Ovary (tissue), 9 donors: ENCODE results near the gene ZNF747. TPM values are rescaled to one million over a fixed set of nuclear protein-coding genes. Genes with fewer than 3 reads are reported as not detected.

Experiments
- DNase-seq, 5 donors: peaks; one replicate each; pipeline ENCODE4 v3.0.0-alpha.2; 2019 to 2020
- H3K27ac ChIP-seq, 2 donors: fragments of 200-600 bp; one replicate each; pipeline versions ENCODE4 v1.5.1 to v1.8.0; 2019 to 2022
- H3K27me3 ChIP-seq: fragments of 200-600 bp; one replicate; pipeline ENCODE4 v1.8.0; 2022
- H3K36me3 ChIP-seq: fragments of 200-600 bp; sonication (generic); one replicate; pipeline ENCODE4 v1.5.1; 2019
- H3K4me1 ChIP-seq: one replicate; pipeline ENCODE4 v1.8.1; 2013; ENCODE audit warnings: mild to moderate bottlenecking, moderate library complexity; ENCODE audit not compliant: insufficient read depth
- H3K4me3 ChIP-seq: fragments of 200-600 bp; sonication (generic); one replicate; pipeline ENCODE4 v1.5.1; 2017
- H3K9me3 ChIP-seq, 2 donors: fragments of 200-600 bp in 1 of 2; sonication (generic) in 1 of 2; one replicate each; pipeline versions ENCODE4 v1.5.1 to v1.8.1; 2013 to 2019; ENCODE audit warnings: mild to moderate bottlenecking in 1 of 2, moderate library complexity in 1 of 2
- CTCF ChIP-seq, 3 donors: fragments of 450-650 bp in 2 of 3; fragments of 200-600 bp in 1 of 3; IDR thresholded peaks; one replicate each; pipeline versions ENCODE4 v1.5.1 to v1.8.0; 2016 to 2022; ENCODE audit warnings: antibody characterized with exemption in 3 of 3, mild to moderate bottlenecking in 1 of 3
- EP300 ChIP-seq: sonication (generic); formaldehyde crosslinking; IDR thresholded peaks from one replicate; pipeline ENCODE4 v1.6.1; 2017; ENCODE audit warnings: antibody characterized with exemption
- POLR2A ChIP-seq: fragments of 450-650 bp; IDR thresholded peaks from one replicate; pipeline ENCODE4 v1.6.1; 2017; ENCODE audit warnings: antibody characterized with exemption, mild to moderate bottlenecking, moderate library complexity
- WGBS, 3 donors: extraction: QIAGEN DNeasy Blood & Tissue Kit in 1 of 3; methylation state at CpG; one replicate each; pipeline versions ENCODE4 v1.1.5 to v1.1.7; 2013 to 2017; 5-methylcytosine and 5-hydroxymethylcytosine counted together
- intact Hi-C, 4 donors: fragments of 100-400 bp; cut with DNase I; formaldehyde crosslinking; loops; one replicate each; pipeline versions ENCODE4 v1.11.0 to v1.15.1; 2022 to 2023
- polyA plus RNA-seq, 2 donors: library from polyadenylated mRNA; stranded (reverse); fragments of 200-250 nt in 1 of 2; fragments of 350-450 nt in 1 of 2; fragmentation: Illumina TruSeq in 1 of 2; extraction: RNeasy Lipid Tissue Mini Kit (QIAGEN cat#74804) in 1 of 2; gene quantifications; one replicate each; pipeline ENCODE4 v1.2.3, GENCODE V29; 2013 to 2014
- total RNA-seq, 7 donors: library from RNA; depleted of rRNA in 2 of 7; stranded (reverse); fragments of >200 nt in 2 of 7; fragmentation: NEBNext Ultra II Directional in 3 of 7; extraction: Animal tissue kit (Norgen Biotek cat#: 25700) in 3 of 7; gene quantifications; one replicate each; pipeline versions ENCODE4 v1.1.0 to v1.2.4, GENCODE V29; 2016 to 2023
- donor health status: DM: no; HTN: no; CAD: no; lungs with moderate emphysema.
- donor health status: DM: no; HTN: no; CAD: no.
- donor health status: Bipolar disorder and iron deficiency.
- donor health status: DM: yes; HTN: yes; CAD: no.
- donor health status: DM: no; HTN: no; CAD: no.
- donor health status: DM: yes; HTN: yes; CAD: no.

The ZNF747 gene
- total and polyA plus RNA-seq, 9 donors = 8.4 to 19.2 (median 12.8) TPM

- DNase-seq = no peak
- TF ChIP-seq POLR2A (no peak), EP300 (no peak), CTCF (IDR thresholded peaks at IDR 0.05) (no peak)
- WGBS, 3 donors = 95 to 98% (median 96%) methylated on average over 6 of the region's 6 CpGs
- intact Hi-C loops = loop anchor here in 1 of 4 donors (10.0 kb wide), 1 partner anchor 135 kb away; no protein-coding TSS in a partner anchor
- no peaks in the 10 kb centered on the region for H3K36me3 ChIP-seq
- H3K27ac ChIP-seq = no peak overlapping the region
- no peak overlapping the region for H3K4me3 ChIP-seq
- no peaks in the 10 kb centered on the region for H3K9me3 ChIP-seq
- no peaks in the 10 kb centered on the region for H3K4me1 ChIP-seq
- H3K27me3 ChIP-seq = no peaks in the 10 kb centered on the region
Observed at GRCh38 chr16:30559690-30560089, 25.0 kb upstream of the ZNF747 start.

GRCh38 chr16:30558789-30559377 is 24.2 kb upstream of the ZNF747 start:
- TF ChIP-seq CTCF (IDR thresholded peaks at IDR 0.05) = no peak
- TF ChIP-seq EP300 = no peak
- TF ChIP-seq POLR2A = no peak
- Histone ChIP-seq H3K27me3 (no peaks in the 10 kb centered on the region), H3K4me1 (no peaks in the 10 kb centered on the region), H3K4me3 (peak overlapping the region; percentile 13), H3K9me3 (no peaks in the 10 kb centered on the region), H3K27ac (peak overlapping the region in 1 of 2 donors; percentile 93), H3K36me3 (no peaks in the 10 kb centered on the region)
- intact Hi-C loops = loop anchor here in 1 of 4 donors (10.0 kb wide), 1 partner anchor 134 kb away; no protein-coding TSS in a partner anchor
- peak in 1 of 5 donors; percentile 56 for DNase-seq
- 71 to 78% (median 72%) methylated on average over 21 of the region's 21 CpGs for WGBS, 3 donors

- no peaks in the 10 kb centered on the region for H3K4me1 ChIP-seq
Observed at GRCh38 chr16:30557957-30558788, 23.5 kb upstream of the ZNF747 start, which contains the start of gene ZNF764. Gene ZNF764, minus strand, starts transcription at chr16:30558374. Its CDS starts 192 bp downstream, at chr16:30558182.

More at GRCh38 chr16:30557957-30558788, 23.5 kb upstream of the ZNF747 start, which contains the start of gene ZNF764:
- Histone ChIP-seq H3K9me3 (no peaks in the 10 kb centered on the region), H3K27me3 (no peaks in the 10 kb centered on the region), H3K27ac (peak within 1 kb of the TSS; percentile 85 to 93), H3K4me3 (peak within 1 kb of the TSS; percentile 80), H3K36me3 (no peaks in the 10 kb centered on the region)
- DNase-seq = peak; percentile 97 to 99 (median 98)
- TF ChIP-seq EP300 (no peak), CTCF (IDR thresholded peaks at IDR 0.05) (no peak), POLR2A (peak; percentile 32)
- intact Hi-C loops = loop anchor here in 1 of 4 donors (10.0 kb wide), 1 partner anchor 133 kb away; no protein-coding TSS in a partner anchor
- 0 to 1% (median 0%) methylated on average over 53 to 74 of the region's 74 CpGs for WGBS, 3 donors
